ENCODE results near the gene CCDC15.

Gene CCDC15

GRCh38 chr11:125071846-125072217 lies 117.8 kb downstream of the CCDC15 start:
- no peak for DNase-seq

- no peak for DNase-seq
Observed at GRCh38 chr11:125072218-125072960, 118.4 kb downstream of the CCDC15 start.

- no peak for DNase-seq
Observed at GRCh38 chr11:125072961-125073590, 119.1 kb downstream of the CCDC15 start.

- DNase-seq, result no peak
Observed at GRCh38 chr11:125073616-125074483, 119.8 kb downstream of the CCDC15 start.

GRCh38 chr11:125074511-125075241 lies 120.7 kb downstream of the CCDC15 start:
- DNase-seq, result no peak

GRCh38 chr11:125075242-125075625 lies 121.2 kb downstream of the CCDC15 start:
- DNase-seq, result no peak

GRCh38 chr11:125075900-125076317 lies 121.9 kb downstream of the CCDC15 start:
- no peak for DNase-seq

- DNase-seq, result no peak
Observed at GRCh38 chr11:125076378-125076945, 122.5 kb downstream of the CCDC15 start.

- DNase-seq, result no peak
Observed at GRCh38 chr11:125078016-125078415, 124.0 kb downstream of the CCDC15 start.

- no peak for DNase-seq
Observed at GRCh38 chr11:125078516-125079140, 124.6 kb downstream of the CCDC15 start.

GRCh38 chr11:125079151-125079877 lies 125.3 kb downstream of the CCDC15 start:
- no peak for DNase-seq

GRCh38 chr11:125079878-125080530 lies 126.0 kb downstream of the CCDC15 start:
- DNase-seq, result no peak

GRCh38 chr11:125080531-125080911 lies 126.5 kb downstream of the CCDC15 start:
- DNase-seq, result no peak

- DNase-seq, result no peak
Observed at GRCh38 chr11:125081098-125081798, 127.2 kb downstream of the CCDC15 start.

- DNase-seq, result no peak
Observed at GRCh38 chr11:125082040-125082439, 128.0 kb downstream of the CCDC15 start.

GRCh38 chr11:125082611-125083311 lies 128.8 kb downstream of the CCDC15 start:
- no peak for DNase-seq

GRCh38 chr11:125083312-125084056 lies 129.5 kb downstream of the CCDC15 start:
- DNase-seq, result no peak

- no peak for DNase-seq
Observed at GRCh38 chr11:125084057-125084416, 130.0 kb downstream of the CCDC15 start.

- no peak for DNase-seq
Observed at GRCh38 chr11:125084761-125085231, 130.8 kb downstream of the CCDC15 start.

All from activated CD8-positive, alpha-beta memory T cell treated with anti-CD3 and anti-CD28 coated beads for 24 hours (primary cell).